ENCODE results near the gene MSRB2. TPM values are rescaled to one million over a fixed set of nuclear protein-coding genes. Genes with fewer than 3 reads are reported as not detected.

MSRB2 gene
- total and polyA plus RNA-seq, 2 of the 8 experiments (the other 6 are each of a cell fraction or from before 2014, with no cell fraction given): 11.0 to 13.9 TPM

GRCh38 chr10:23075672-23076071 lies 19.7 kb upstream of the MSRB2 start:
- Histone ChIP-seq H3K27ac (ENCODE audit: low read depth, low read length) (no peak overlapping the region), H3K18ac (ENCODE audit: extremely low read depth, low read length) (no peak overlapping the region), H3K9me3 (ENCODE audit: insufficient read depth in 2 of 2, low read depth in 1 of 2, low read length in 1 of 2) (no peaks in the 10 kb centered on the region), H2AK5ac (ENCODE audit: low read depth, low read length) (no peak overlapping the region), H2BK20ac (ENCODE audit: low read length) (no peak overlapping the region), H3K23ac (ENCODE audit: insufficient read length) (no peak overlapping the region), H2BK5ac (ENCODE audit: low read depth, low read length) (no peak overlapping the region), H3K36me3 (ENCODE audit: control insufficient read depth in 2 of 4, insufficient read depth in 4 of 4, low read length in 3 of 4) (no peaks in the 10 kb centered on the region), H3K9ac (replicated peaks in 1 of 4; ENCODE audit: extremely low read depth in 1 of 4, low read depth in 3 of 4, low read length in 3 of 4) (no peak overlapping the region), H3K4me1 (replicated peaks in 1 of 4; ENCODE audit: control insufficient read depth in 3 of 4, insufficient read depth in 4 of 4, low read length in 3 of 4) (peaks cover 0 to 7% (median 4%) of the 10 kb centered on the region in 4 experiments; a peak in 6 of 7 replicates), H3K4me3 (ENCODE audit: extremely low read depth in 1 of 4, insufficient read depth in 2 of 4, low read depth in 3 of 4, low read length in 4 of 4) (no peak overlapping the region), H3K79me1 (ENCODE audit: low read depth, low read length) (no peaks in the 10 kb centered on the region), H4K91ac (replicated peaks; ENCODE audit: insufficient read length, low read length) (no peak overlapping the region), H2AFZ (ENCODE audit: low read length) (no peak overlapping the region), H3K14ac (ENCODE audit: insufficient read length) (no peak overlapping the region), H3K4me2 (ENCODE audit: insufficient read depth in 1 of 2, low read depth in 2 of 2, low read length in 2 of 2) (no peak overlapping the region), H3K56ac (replicated peaks; ENCODE audit: insufficient read length, low read depth, low read length) (no peak overlapping the region), H2BK120ac (replicated peaks; ENCODE audit: low read depth, low read length) (no peak overlapping the region), H4K5ac (ENCODE audit: insufficient read length, low read depth, low read length) (no peak overlapping the region), H4K8ac (ENCODE audit: extremely low read depth, insufficient read depth, low read length) (no peak overlapping the region), H3K4ac (replicated peaks; ENCODE audit: insufficient read length, low read depth, low read length) (no peak overlapping the region), H4K20me1 (replicated peaks in 1 of 2; ENCODE audit: control insufficient read depth in 1 of 2, insufficient read depth in 2 of 2, low read length in 2 of 2) (no peaks in the 10 kb centered on the region), H2BK15ac (ENCODE audit: low read length) (no peak overlapping the region), H3K27me3 (replicated peaks in 1 of 4; ENCODE audit: control insufficient read depth in 3 of 4, extremely low read depth in 1 of 4, insufficient read depth in 3 of 4, low read length in 3 of 4) (no peaks in the 10 kb centered on the region), H2BK12ac (ENCODE audit: low read depth, low read length) (no peak overlapping the region), H3K79me2 (ENCODE audit: control insufficient read depth in 1 of 2, insufficient read depth in 2 of 2, low read length in 2 of 2) (no peaks in the 10 kb centered on the region), H3K23me2 (ENCODE audit: low read depth, low read length) (no peaks in the 10 kb centered on the region)
- ChIA-PET POLR2A (ENCODE audit: partially characterized antibody) (interaction anchor here (0.6 kb wide), 1 partner anchor 19 kb away, joined by 3 read pairs; no protein-coding TSS in a partner anchor), CTCF (ENCODE audit: partially characterized antibody) (no interaction called here)
- no peak for FAIRE-seq
- no peak for TF ChIP-seq POU5F1 (IDR thresholded peaks at IDR 0.05; ENCODE audit: low read depth, low read length)
- no peak for TF ChIP-seq EP300 (IDR thresholded peaks at IDR 0.05; ENCODE audit: borderline replicate concordance in 1 of 2, low read depth in 2 of 2, low read length in 2 of 2)
- TF ChIP-seq SAP30 (IDR thresholded peaks at IDR 0.05; ENCODE audit: insufficient read depth, insufficient replicate concordance, low read length): no peak
- TF ChIP-seq JUN (IDR thresholded peaks at IDR 0.05; ENCODE audit: low read depth, low read length): no peak
- no peak for TF ChIP-seq NANOG (IDR thresholded peaks at IDR 0.05; ENCODE audit: insufficient read depth, low read depth, low read length, poor library complexity, severe bottlenecking)
- no peak for TF ChIP-seq CHD1 (IDR thresholded peaks at IDR 0.05; ENCODE audit: low read depth, low read length)
- TF ChIP-seq SIRT6 (IDR thresholded peaks at IDR 0.05; ENCODE audit: low read length): no peak
- TF ChIP-seq YY1 (IDR thresholded peaks at IDR 0.05; ENCODE audit: low read depth, low read length): no peak
- no peak for TF ChIP-seq CREB1 (IDR thresholded peaks at IDR 0.05)
- TF ChIP-seq ASH2L (IDR thresholded peaks at IDR 0.05; ENCODE audit: low read length): no peak
- TF ChIP-seq TEAD4 (IDR thresholded peaks at IDR 0.05; ENCODE audit: low read depth, low read length): no peak
- TF ChIP-seq SP1 (IDR thresholded peaks at IDR 0.05; ENCODE audit: low read depth, low read length): no peak
- no peak for TF ChIP-seq SP4 (IDR thresholded peaks at IDR 0.05; ENCODE audit: low read length)
- TF ChIP-seq KDM4A (IDR thresholded peaks at IDR 0.05; ENCODE audit: low read depth, low read length, severe bottlenecking): no peak
- no peak for DNase-seq (ENCODE audit: low read depth in 1 of 2, low spot score in 2 of 2)
- 82% methylated on average over 3 of the region's 3 CpGs; no CpG with 5 or more reads in 1 of the 2 experiments for WGBS, 2 experiments (ENCODE audit: extremely low coverage in 1 of 2, insufficient coverage in 1 of 2, insufficient read length in 1 of 2, insufficient replicate concordance in 2 of 2, low coverage in 1 of 2, low lambda C conversion rate in 2 of 2, missing lambda C conversion rate in 1 of 2)
